Right ventricle myocardium inferior (tissue), 1 donor: Measurements from ENCODE around the gene HIRIP3. TPM values are rescaled to one million over a fixed set of nuclear protein-coding genes. Genes with fewer than 3 reads are reported as not detected.
"Not testable (repeated sequence)": the region's sequence is repeated elsewhere in the genome, so short reads cannot be mapped to it uniquely, and the experiment has no call there.

ENCODE experiments used
- ATAC-seq: fragments of 200-7000 bp; cut with Tn5 transposase; one replicate; pipeline ENCODE4 v1.9.1; 2020; ENCODE audit warnings: mild to moderate bottlenecking, moderate library complexity
- DNase-seq: peaks from one replicate; pipeline ENCODE4 v3.0.0; 2021; ENCODE audit errors: missing footprints
- intact Hi-C: fragments of 100-400 bp; cut with DNase I; formaldehyde crosslinking; loops from one replicate; pipeline ENCODE4 v1.11.0; 2022
- total RNA-seq: library from RNA; stranded (reverse); fragmentation: NEBNext Ultra II Directional; extraction: Animal tissue kit (Norgen Biotek cat#: 25700); gene quantifications from one replicate; pipeline ENCODE4 v1.2.1, GENCODE V29; 2021
- donor health status: DM: no; HTN: yes; CAD: no; lungs with severe emphysema.

HIRIP3 gene
- total RNA-seq, 1 donor from 2014 or later, result 20.2 TPM

GRCh38 chr16:30018731-30019158 lies 23.3 kb upstream of the HIRIP3 start:
- intact Hi-C loops, result no loop called here
- no peak for ATAC-seq
- no peak for DNase-seq

- intact Hi-C loops, ATAC-seq, DNase-seq: not testable (repeated sequence)
These were observed 22.5 kb upstream of the HIRIP3 start for GRCh38 chr16:30017937-30018336.

GRCh38 chr16:30017277-30017656 lies 21.9 kb upstream of the HIRIP3 start:
- intact Hi-C loops, result no loop called here
- no peak for ATAC-seq
- DNase-seq, result no peak

GRCh38 chr16:30016555-30017276 lies 21.3 kb upstream of the HIRIP3 start:
- no peak for DNase-seq
- ATAC-seq, result no peak
- intact Hi-C loops, result no loop called here

- intact Hi-C loops, ATAC-seq, DNase-seq: not testable (repeated sequence)
These were observed 20.0 kb upstream of the HIRIP3 start for GRCh38 chr16:30015450-30015849.

GRCh38 chr16:30012598-30012997 lies 17.2 kb upstream of the HIRIP3 start:
- peak; percentile 25 for DNase-seq
- intact Hi-C loops, ATAC-seq: not testable (repeated sequence)

- DNase-seq, result peak; percentile 47
- ATAC-seq, result no peak
- intact Hi-C loops, result no loop called here
These were observed 16.5 kb upstream of the HIRIP3 start for GRCh38 chr16:30011714-30012504.

GRCh38 chr16:30010844-30011713 lies 15.7 kb upstream of the HIRIP3 start, which contains the start of gene DOC2A:
Gene DOC2A, minus strand, starts transcription at chr16:30011027. Its CDS starts 805 bp downstream, at chr16:30010222.
- DNase-seq (peak; percentile 55), ATAC-seq (no peak)
- intact Hi-C loops, result no loop called here

- DNase-seq (peak; percentile 58), ATAC-seq (no peak)
- intact Hi-C loops, result loop anchor here (10.0 kb wide), 1 partner anchor 145 kb away; the partner anchor contains the start of gene CDIPT
These were observed 14.8 kb upstream of the HIRIP3 start for GRCh38 chr16:30009990-30010843.

GRCh38 chr16:30009085-30009862 lies 13.9 kb upstream of the HIRIP3 start:
- intact Hi-C loops, result loop anchor here (10.0 kb wide), 1 partner anchor 144 kb away; the partner anchor contains the start of gene CDIPT
- ATAC-seq (no peak), DNase-seq (no peak)

- DNase-seq (peak; percentile 59), ATAC-seq (no peak)
- intact Hi-C loops, result loop anchor here (10.0 kb wide), 1 partner anchor 143 kb away; the partner anchor contains the start of gene CDIPT
These were observed 12.0 kb upstream of the HIRIP3 start for GRCh38 chr16:30007378-30007895.

GRCh38 chr16:30006659-30007377 lies 11.4 kb upstream of the HIRIP3 start:
- intact Hi-C loops, result loop anchor here (10.0 kb wide), 1 partner anchor 142 kb away; the partner anchor contains the start of gene CDIPT
- no peak for ATAC-seq

GRCh38 chr16:30006095-30006473 lies 10.7 kb upstream of the HIRIP3 start:
- intact Hi-C loops, result loop anchor here (10.0 kb wide), 1 partner anchor 141 kb away; the partner anchor contains the start of gene CDIPT
- ATAC-seq (peak; percentile 9), DNase-seq (peak; percentile 55)

More at GRCh38 chr16:30006659-30007377, 11.4 kb upstream of the HIRIP3 start:
- peak; percentile 69 for DNase-seq

- intact Hi-C loops, result loop anchor here (10.0 kb wide), 1 partner anchor 141 kb away; the partner anchor contains the start of gene CDIPT
- DNase-seq, result peak; percentile 53
- peak; percentile 35 for ATAC-seq
These were observed 10.1 kb upstream of the HIRIP3 start for GRCh38 chr16:30005341-30006094.

GRCh38 chr16:30004811-30005242 lies 9.4 kb upstream of the HIRIP3 start:
- DNase-seq, result peak; percentile 26
- intact Hi-C loops, result loop anchor here (10.0 kb wide), 1 partner anchor 140 kb away; the partner anchor contains the start of gene CDIPT
- ATAC-seq, result no peak
